ENCODE measurements around the gene GFOD2.

GFOD2 gene

DNA sequence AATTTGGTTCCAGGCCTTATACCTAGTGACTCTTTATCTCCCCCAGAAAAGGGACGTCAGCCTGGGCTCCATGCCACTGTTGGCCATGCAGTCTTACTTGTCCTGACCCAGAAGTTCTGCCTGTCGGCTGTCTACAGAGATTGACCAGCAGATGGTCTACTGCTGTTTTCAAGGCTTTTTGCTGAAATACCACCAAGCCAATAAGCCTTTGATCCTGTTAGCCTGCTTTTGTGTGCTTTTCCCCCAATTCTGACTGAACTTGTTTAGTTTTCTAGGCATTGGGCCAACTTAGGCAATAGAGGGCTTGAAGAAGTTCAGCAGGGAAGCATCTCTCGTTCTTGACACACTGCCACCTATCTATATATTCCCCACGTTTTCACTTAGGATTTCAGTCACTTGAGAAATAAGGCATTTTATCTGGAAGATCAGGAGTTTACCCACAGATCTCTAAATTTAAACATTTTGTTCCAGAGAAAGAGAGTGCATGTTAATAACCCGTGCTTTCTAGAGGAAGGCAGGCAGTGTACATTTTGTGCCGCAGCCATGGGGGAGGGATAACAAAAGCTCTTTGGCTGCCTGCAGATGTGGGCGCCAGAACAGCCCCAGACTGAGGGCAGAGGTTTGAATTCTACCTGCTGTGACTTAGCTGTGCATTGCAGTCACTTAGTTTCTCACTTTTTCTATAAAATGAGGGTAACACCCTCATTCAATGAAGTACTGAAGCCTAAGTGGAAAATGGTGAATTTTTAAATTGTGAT is 86.5 kb downstream of the GFOD2 start:
- DNase-seq = no peak

DNA sequence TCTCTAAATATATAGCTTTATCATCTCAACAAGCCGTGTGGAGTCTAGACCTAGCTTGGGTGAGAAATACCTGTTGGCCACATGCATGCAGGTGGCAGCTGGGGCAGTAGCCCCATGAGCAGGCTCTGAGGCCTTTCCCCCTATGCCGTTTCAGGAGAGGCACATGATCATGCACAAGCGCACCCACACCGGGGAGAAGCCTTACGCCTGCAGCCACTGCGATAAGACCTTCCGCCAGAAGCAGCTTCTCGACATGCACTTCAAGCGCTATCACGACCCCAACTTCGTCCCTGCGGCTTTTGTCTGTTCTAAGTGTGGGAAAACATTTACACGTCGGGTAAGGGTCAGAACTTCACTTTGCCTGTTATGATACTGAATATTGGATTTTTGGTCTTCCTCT is 90.9 kb downstream of the GFOD2 start:
- DNase-seq = no peak
